GM12878 (cell line): Measurements from ENCODE around the gene CDKL5. TPM values are rescaled to one million over a fixed set of nuclear protein-coding genes. Genes with fewer than 3 reads are reported as not detected.
A peak's percentile ranks its signal among the peaks of the same experiment; 100 is the strongest.

Experiments used
- ATAC-seq: fragments of 200-7000 bp; cut with Tn5 transposase; 3 replicates; pipeline ENCODE4 v1.9.1; 2020; ENCODE audit warnings: mild to moderate bottlenecking, moderate library complexity
- BruUV-seq: library from RNA; stranded (reverse); fragments of 400-500 nt; replicated peaks from 2 replicates; lab custom pipeline; 2021; lab: Mats Ljungman, UMichigan
- CTCF ChIA-PET: fragments of 300-600 bp; sonication (Branson Sonifier 250); formaldehyde crosslinking; extraction: SDS; loops from one replicate; lab custom pipeline; 2021; ENCODE audit warnings: inconsistent platforms; lab: Yijun Ruan, JAX
- POLR2A ChIA-PET: fragments of 350-600 bp; formaldehyde crosslinking; extraction: SDS; loops from one replicate; lab custom pipeline; 2021; ENCODE audit warnings: inconsistent platforms; lab: Charles Lee
- RAD21 ChIA-PET: fragments of 300-600 bp; sonication (Branson Sonifier 250); formaldehyde crosslinking; loops from one replicate; lab custom pipeline; 2023; ENCODE audit warnings: antibody characterized with exemption; ENCODE audit not compliant: unreplicated experiment; lab: Charles Lee
- SMC1A ChIA-PET: fragments of 300-600 bp; sonication (Branson Sonifier 250); formaldehyde crosslinking; loops from one replicate; lab custom pipeline; 2023; ENCODE audit not compliant: unreplicated experiment, uncharacterized antibody; lab: Charles Lee
- DNase-seq: peaks from one replicate; pipeline ENCODE4 v3.0.0-alpha.2; 2011; ENCODE audit warnings: low read depth, low spot score
- FAIRE-seq: peaks from 3 replicates; lab custom pipeline; 2011; peaks lifted over from hg19 to GRCh38; lab: Jason Lieb, UNC
- H2AFZ ChIP-seq: 2 replicates; pipeline ENCODE4 v1.6.0; 2011; ENCODE audit warnings: low read depth, low read length, control low read depth; ENCODE audit not compliant: control insufficient read depth
- H3K27ac ChIP-seq: 2 replicates; pipeline ENCODE4 v1.5.1; 2011; ENCODE audit warnings: control low read depth; ENCODE audit not compliant: control insufficient read depth, insufficient read depth
- H3K27me3 ChIP-seq, 2 experiments: replicated peaks in 1 of 2; 2 replicates each; pipeline versions ENCODE4 v1.6.0 to v1.6.1; 2011; ENCODE audit warnings: low read length in 1 of 2; ENCODE audit not compliant: control insufficient read depth in 2 of 2, insufficient read depth in 2 of 2
- H3K36me3 ChIP-seq, 2 experiments: 2 replicates each; pipeline ENCODE4 v1.5.1; 2011; ENCODE audit warnings: low read length in 1 of 2; ENCODE audit not compliant: control insufficient read depth in 2 of 2, insufficient read depth in 2 of 2
- H3K4me1 ChIP-seq: 2 replicates; pipeline ENCODE4 v1.6.1; 2011; ENCODE audit warnings: mild to moderate bottlenecking, low read length, moderate library complexity, mixed read lengths; ENCODE audit not compliant: control insufficient read depth, insufficient read depth
- H3K4me2 ChIP-seq: 2 replicates; pipeline ENCODE4 v1.6.0; 2011; ENCODE audit warnings: control low read depth; ENCODE audit not compliant: control insufficient read depth, insufficient read depth
- H3K4me3 ChIP-seq: fragments of 200-600 bp; sonication (generic); 2 replicates; pipeline ENCODE4 v1.5.1; 2016
- H3K79me2 ChIP-seq: 2 replicates; pipeline ENCODE4 v1.6.0; 2011; ENCODE audit warnings: low read length; ENCODE audit not compliant: control insufficient read depth, insufficient read depth
- H3K9ac ChIP-seq: 2 replicates; pipeline ENCODE4 v1.8.0; 2011; ENCODE audit warnings: low read length, control low read depth, mixed read lengths; ENCODE audit not compliant: control insufficient read depth, insufficient read depth
- H3K9me3 ChIP-seq: replicated peaks from 3 replicates; pipeline ENCODE4 v1.5.1; 2011; ENCODE audit warnings: mild to moderate bottlenecking, low read length; ENCODE audit not compliant: control insufficient read depth, insufficient read depth
- H4K20me1 ChIP-seq: 2 replicates; pipeline ENCODE4 v1.6.0; 2011; ENCODE audit not compliant: control insufficient read depth, insufficient read depth
- CBX3 ChIP-seq: fragments of 200-600 bp; sonication (generic); IDR thresholded peaks from 2 replicates; pipeline ENCODE4 v1.6.1; 2016; ENCODE audit warnings: low read depth, borderline replicate concordance
- CTCF ChIP-seq, 3 experiments: IDR thresholded peaks in 2 of 3; conservative IDR thresholded peaks in 1 of 3; 2 replicates each; pipeline ENCODE4 v1.5.1; 2011; ENCODE audit warnings: low read depth in 3 of 3, low read length in 3 of 3, mild to moderate bottlenecking in 3 of 3, control low read depth in 2 of 3, moderate library complexity in 2 of 3, inconsistent platforms in 1 of 3, mixed read lengths in 1 of 3; ENCODE audit not compliant: control insufficient read depth in 2 of 3, insufficient read depth in 1 of 3; ENCODE audit errors: extremely low read depth in 1 of 3
- RAD21 ChIP-seq: IDR thresholded peaks from 2 replicates; pipeline ENCODE4 v1.6.1; 2011; ENCODE audit warnings: mild to moderate bottlenecking, low read depth, low read length, moderate library complexity; ENCODE audit not compliant: insufficient read depth
- TAF1 ChIP-seq: IDR thresholded peaks from 2 replicates; pipeline ENCODE4 v1.6.1; 2011; ENCODE audit warnings: mild to moderate bottlenecking, low read depth, low read length, borderline replicate concordance
- WGBS: methylation state at CpG from one replicate; pipeline ENCODE4 v1.1.6; 2016; ENCODE audit warnings: low lambda C conversion rate; ENCODE audit not compliant: insufficient replicate concordance, insufficient coverage; ENCODE audit errors: missing lambda C conversion rate; 5-methylcytosine and 5-hydroxymethylcytosine counted together
- in situ Hi-C: fragments of 300-500 bp; cut with MboI; formaldehyde crosslinking; loops from 9 replicates; pipeline ENCODE4 v1.14.3; 2018; ENCODE audit warnings: mixed read lengths
- intact Hi-C: fragments of 100-400 bp; cut with micrococcal nuclease; formaldehyde crosslinking; loops from one replicate; pipeline ENCODE4 v1.14.2; 2022; ENCODE audit not compliant: unreplicated experiment
- polyA plus RNA-seq, 11 experiments: library from polyadenylated mRNA; depleted of rRNA in 4 of 11; unstranded in 6 of 11; stranded (reverse) in 5 of 11; fragments of >200 nt; fragmentation: Nextera tagmentation in 4 of 11; fragmentation: Illumina TruSeq in 1 of 11; extraction: Ambion mirVana in 4 of 11; extraction: Trizol in 1 of 11; gene quantifications; 1 replicate in 1 of 11; 2 replicates in 10 of 11; pipeline versions ENCODE4 v1.2.1 to v1.2.3, GENCODE V29; 2011 to 2016; ENCODE audit warnings: inconsistent platforms in 2 of 11, missing spikeins in 2 of 11, low read depth in 1 of 11
- total RNA-seq, 4 experiments: library from RNA; depleted of rRNA in 3 of 4; stranded (reverse); fragments of >200 nt in 3 of 4; fragmentation: Illumina TruSeq in 1 of 4; extraction: Trizol in 1 of 4; gene quantifications; 2 replicates each; pipeline versions ENCODE4 v1.2.1 to v1.2.3, GENCODE V29; 2013 to 2021

Gene CDKL5
- total and polyA plus RNA-seq, 10 of the 15 experiments (the other 5 are each of a cell fraction or from before 2014, with no cell fraction given), result 1.4 to 14.5 (median 6.3) TPM

- no peak for FAIRE-seq
- H3K9me3 ChIP-seq, result no peaks in the 10 kb centered on the region
- no peak overlapping the region for H3K27ac ChIP-seq
- no peak for DNase-seq
- BruUV-seq, result no TSS peak
- H3K27me3 ChIP-seq, result no peaks in the 10 kb centered on the region
- H3K36me3 ChIP-seq, result no peaks in the 10 kb centered on the region
- H3K79me2 ChIP-seq, result no peaks in the 10 kb centered on the region
- POLR2A ChIA-PET, result interaction anchor here (0.6 kb wide), 2 partner anchors 25 to 741 kb away, joined by 4 read pairs; no protein-coding TSS in a partner anchor
- H3K4me2 ChIP-seq, result no peak overlapping the region
- CTCF ChIA-PET, result interaction anchor here (0.9 to 1.8 kb wide), 5 partner anchors 495 to 947 kb away, joined by 3 to 13 read pairs (median 3); no protein-coding TSS in a partner anchor
- RAD21 ChIA-PET, result interaction anchor here (0.6 to 1.0 kb wide), 2 partner anchors 498 to 947 kb away, joined by 3 to 4 read pairs; no protein-coding TSS in a partner anchor
- ATAC-seq, result 0 out of 3 replicates have a peak, but pooled peaks have one; percentile 22
- 31% methylated on average over 3 of the region's 3 CpGs for WGBS
- SMC1A ChIA-PET, result interaction anchor here (1.0 to 1.8 kb wide), 4 partner anchors 9 to 944 kb away, joined by 3 to 7 read pairs (median 3); no protein-coding TSS in a partner anchor
- no peaks in the 10 kb centered on the region for H4K20me1 ChIP-seq
- no peak overlapping the region for H3K9ac ChIP-seq
- no peak overlapping the region for H3K4me3 ChIP-seq
- intact Hi-C loops, result loop anchor here (5.0 to 10.0 kb wide), 5 partner anchors 375 to 1142 kb away; no protein-coding TSS in a partner anchor
- in situ Hi-C loops, result loop anchor here (5.0 to 25.0 kb wide), 4 partner anchors 505 to 1672 kb away; no protein-coding TSS in a partner anchor
- TF ChIP-seq RAD21, result peak; percentile 50
- no peak for TF ChIP-seq CBX3
- no peak for TF ChIP-seq TAF1
- peak; percentile 8 to 31 (median 23); a peak in 2 of 6 replicates for TF ChIP-seq CTCF (IDR thresholded peaks at IDR 0.05 in 2 of 3, conservative IDR thresholded peaks at IDR 0.05 in 1 of 3; ENCODE audit: control insufficient read depth in 2 of 3, extremely low read depth in 1 of 3, insufficient read depth in 1 of 3, low read depth in 3 of 3, low read length in 3 of 3)
- H3K4me1 ChIP-seq, result no peaks in the 10 kb centered on the region
- no peak overlapping the region for H2AFZ ChIP-seq
These were observed 35.4 kb upstream of the CDKL5 start for GRCh38 chrX:18389966-18390365.
